Midbrain (tissue), 1 donor: Measurements from ENCODE around the gene ENO2.

Source experiments
- DNase-seq: peaks from one replicate; lab custom pipeline; 2025; lab: John Stamatoyannopoulos, UW

Gene ENO2

DNA sequence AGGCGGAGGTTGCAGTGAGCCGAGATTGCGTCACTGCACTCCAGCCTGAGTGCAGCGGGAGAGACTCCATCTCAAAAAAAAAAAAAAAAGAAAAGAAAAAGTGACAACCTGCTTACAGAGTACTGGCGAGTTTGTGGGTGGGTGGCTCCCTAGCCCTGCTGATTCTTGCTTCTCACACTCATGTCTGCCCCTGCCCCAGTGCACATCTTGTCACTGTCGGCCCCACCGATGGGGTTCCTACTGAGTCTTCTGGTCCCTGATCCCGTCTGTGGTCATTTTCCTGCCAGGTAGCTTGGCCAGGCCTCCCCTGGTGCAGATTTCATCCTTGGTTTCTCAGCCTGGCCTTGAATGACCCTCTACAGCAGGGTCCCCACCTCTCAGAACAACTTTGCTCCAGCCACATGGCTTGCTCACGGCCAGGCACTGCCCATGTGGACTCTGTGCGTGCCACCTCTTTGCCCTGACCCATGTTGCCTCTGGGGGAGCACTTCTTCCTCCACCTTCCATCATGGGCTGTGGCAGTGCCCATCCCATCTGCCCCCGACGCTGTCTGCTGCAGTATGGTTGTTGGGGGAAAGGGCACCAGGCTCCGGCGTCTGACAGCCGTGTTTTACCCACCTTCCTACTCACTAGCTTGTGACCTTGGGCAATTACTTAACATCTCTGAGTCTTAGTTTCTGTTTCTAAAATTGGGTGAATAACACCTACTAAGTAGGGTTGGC, 34.7 kb downstream of the ENO2 start:
- no peak for DNase-seq

DNA sequence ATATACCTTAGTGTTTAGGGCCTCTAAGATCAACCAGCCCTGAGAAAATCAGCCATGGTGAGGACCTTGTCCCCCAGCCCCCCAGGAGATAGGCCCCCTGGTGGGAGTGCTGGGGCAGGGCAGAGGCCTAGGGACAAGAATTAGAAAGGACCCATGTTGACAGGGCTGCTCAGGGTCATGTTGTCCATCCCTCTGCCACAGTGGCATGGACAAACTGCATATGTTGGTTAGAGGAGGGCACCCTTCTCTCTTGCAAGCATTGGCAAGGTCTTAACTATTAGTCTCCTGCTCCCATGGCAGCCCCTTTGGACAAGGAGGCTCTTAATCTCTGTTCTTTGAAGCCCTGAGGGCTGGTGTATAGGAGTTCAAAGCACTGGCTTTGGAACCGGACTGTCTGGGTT, 36.0 kb downstream of the ENO2 start:
- DNase-seq: no peak

DNA sequence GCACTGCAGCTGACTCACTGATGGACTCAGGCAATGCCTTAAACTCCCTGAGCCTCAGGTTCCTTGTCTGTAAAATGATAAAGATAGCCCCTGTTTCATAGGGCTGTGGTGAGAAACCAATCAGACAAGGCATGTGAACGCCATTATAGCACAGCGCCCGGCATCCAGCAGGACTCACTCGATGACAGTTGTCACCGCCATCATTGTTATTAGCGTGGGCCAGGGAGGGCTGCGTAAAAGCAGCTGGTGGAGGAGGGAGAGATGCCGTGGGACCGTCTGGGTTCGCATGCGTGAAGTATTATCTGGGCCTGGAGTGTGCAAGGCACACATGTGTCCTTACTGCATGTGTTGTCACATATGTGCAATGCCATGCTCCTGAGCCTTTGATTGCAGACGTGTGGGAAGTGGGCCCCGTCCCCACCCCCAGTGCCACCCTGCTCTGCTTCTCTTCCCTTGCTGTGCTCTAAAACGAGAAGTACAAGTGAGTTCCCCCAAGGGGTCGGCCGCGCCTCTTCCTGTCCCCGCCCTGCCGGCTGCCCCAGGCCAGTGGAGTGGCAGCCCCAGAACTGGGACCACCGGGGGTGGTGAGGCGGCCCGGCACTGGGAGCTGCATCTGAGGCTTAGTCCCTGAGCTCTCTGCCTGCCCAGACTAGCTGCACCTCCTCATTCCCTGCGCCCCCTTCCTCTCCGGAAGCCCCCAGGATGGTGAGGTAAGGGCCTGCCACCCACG, 36.6 kb downstream of the ENO2 start, which contains the start of gene PTPN6:
PTPN6 (plus strand) TSS at position 546 of the 730 bp plus-strand sequence; CDS start at position 703, 157 bp downstream.
- peak; percentile 30 for DNase-seq

DNA sequence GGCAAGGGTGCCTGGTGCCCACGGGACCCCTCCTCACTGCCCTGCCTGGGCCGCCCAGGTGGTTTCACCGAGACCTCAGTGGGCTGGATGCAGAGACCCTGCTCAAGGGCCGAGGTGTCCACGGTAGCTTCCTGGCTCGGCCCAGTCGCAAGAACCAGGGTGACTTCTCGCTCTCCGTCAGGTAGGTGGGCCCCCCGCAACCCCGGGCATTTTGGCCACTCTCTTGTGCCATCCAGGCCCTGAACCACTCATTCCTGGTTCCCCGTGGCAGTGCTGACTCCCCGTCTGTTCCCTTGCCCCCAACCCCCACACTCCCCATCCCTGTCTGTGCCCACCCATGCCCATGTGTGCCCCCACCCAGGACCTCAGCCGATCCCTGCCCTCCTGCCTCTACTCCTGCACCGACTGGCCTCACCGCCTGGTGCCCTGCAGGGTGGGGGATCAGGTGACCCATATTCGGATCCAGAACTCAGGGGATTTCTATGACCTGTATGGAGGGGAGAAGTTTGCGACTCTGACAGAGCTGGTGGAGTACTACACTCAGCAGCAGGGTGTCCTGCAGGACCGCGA, 37.3 kb downstream of the ENO2 start:
- DNase-seq: no peak

DNA sequence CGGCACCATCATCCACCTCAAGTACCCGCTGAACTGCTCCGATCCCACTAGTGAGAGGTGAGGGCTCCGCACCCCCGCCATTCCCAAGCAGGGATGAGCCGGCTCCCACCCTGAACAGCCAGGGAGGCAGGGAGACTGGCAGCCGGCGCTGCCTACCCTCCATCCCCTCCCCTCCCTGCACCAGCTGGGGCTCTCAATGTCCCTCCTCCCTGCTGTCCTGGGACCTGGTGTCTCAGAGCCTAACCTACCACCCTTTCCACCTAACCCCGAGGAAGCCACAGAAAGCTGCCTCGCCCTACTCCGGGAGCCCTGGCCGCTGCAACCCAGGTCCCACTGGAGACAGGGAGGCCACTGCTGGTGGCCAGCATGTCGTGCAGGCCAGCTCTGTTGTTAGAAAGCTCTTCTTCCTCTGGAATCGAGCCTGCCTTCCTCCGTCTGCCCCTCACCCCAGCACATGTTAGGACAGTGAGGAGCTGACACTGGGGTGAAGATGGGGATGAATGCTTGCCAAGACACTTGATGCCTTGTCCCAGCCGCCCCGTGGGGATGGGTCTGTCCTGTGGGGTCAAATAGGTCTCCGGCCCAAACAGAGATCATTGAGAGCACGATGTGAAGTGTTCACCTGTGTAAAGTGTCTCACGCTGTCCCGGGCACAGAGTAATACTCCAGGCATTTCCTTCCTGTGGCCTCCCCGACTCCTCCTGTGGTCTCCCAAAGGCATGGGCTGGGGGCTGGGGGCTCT, 37.9 kb downstream of the ENO2 start:
- no peak for DNase-seq

DNA sequence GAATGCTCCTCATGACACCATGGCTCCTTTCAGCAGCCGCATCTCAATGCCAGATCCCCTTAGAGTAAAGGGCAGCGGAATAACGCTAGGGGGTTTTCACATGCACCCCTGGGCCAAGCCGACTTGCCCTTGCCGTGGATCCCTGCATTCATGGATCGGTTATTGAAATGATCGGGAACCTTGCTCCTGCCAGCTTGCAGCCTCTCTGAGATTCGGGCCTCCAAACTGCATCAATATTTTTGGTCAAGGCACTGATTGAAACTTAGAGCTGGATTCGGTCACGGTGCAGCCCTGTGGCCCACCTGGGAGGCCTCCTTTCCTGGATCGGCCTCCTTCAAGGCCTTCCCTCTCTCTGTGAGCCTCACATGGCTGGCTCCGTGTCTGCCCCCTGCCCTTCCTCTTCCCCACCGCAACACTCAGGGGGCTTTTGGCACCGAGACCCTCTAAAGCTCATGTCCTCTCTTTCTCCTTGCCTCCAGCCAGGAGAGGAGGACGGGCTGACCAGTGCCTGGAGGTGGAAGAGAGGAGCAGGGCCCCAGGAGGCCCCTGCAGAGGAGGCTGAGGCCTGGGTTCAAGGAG, 38.6 kb downstream of the ENO2 start:
- no peak for DNase-seq

DNA sequence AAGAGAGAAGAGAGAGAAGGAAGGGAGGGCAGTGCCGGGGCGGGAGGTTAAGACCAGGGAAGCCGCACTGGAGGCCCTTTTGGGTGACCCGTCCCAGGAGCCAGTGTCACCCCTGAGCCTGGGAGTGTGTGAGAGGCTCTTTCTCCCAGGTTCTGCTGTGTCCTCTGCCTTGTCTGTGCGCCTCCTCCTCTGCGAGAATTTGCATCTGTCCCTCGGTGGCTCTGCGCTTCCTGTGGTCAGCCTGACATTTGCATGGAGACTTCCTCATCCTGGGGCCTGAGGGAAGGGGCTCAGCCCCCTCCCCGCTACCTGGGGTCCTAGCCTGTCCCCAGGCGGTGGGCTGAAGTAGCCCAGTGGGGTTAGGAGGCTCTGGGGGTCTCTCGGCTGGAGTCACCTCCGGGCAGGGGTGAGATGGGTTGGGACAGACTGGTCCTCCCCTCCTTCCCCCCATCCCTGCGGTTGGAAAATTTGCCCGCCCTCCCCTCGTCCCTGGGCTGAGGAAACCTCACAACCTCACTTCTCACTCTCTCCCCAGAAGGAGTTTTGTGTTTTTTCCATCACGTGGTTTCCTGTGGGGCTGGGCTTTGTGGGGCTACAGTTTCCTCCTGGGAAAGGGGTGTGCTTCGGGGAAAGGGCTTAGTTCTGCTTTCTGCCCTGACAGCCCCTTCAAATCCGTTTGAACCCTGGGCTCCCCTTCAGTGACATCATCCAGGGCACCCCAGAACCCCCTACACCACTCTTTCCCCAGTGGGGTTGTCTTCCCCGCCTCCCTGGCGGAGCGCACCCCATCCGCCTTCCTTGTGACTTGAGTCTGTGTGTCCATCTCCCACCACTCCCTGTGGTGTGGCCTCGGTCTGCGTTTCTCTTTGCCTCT, 39.3 kb downstream of the ENO2 start:
- peak; percentile 46 for DNase-seq

DNA sequence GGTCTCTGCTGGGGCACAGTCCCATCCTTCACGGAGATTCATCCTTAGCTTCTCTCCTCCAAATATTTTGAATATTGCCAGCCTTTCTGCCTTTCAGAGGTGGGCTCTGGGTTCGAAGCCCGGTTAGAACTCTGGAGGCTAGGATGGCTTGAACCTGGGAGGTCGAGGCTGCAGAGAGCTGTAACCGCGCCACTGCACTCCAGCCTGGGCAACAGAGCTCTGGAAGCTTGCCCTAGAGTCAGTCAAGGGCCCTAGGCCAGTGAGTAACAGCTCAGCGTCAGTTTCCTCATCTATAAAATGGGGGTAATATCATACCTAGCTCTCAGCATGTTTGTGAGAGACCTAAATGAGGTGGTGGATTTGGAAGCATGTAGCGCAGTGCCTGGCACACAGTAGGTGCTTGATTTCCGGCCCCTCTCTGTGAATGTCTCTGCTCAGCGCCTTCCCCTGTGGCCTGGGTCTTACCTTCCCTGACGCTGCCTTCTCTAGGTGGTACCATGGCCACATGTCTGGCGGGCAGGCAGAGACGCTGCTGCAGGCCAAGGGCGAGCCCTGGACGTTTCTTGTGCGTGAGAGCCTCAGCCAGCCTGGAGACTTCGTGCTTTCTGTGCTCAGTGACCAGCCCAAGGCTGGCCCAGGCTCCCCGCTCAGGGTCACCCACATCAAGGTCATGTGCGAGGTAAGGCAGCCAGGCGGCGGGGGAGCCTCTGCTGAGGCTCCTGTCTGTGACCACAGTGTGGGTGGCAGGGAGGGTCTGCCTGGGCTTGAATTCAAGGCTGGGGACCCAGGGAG, 40.1 kb downstream of the ENO2 start:
- no peak for DNase-seq

DNA sequence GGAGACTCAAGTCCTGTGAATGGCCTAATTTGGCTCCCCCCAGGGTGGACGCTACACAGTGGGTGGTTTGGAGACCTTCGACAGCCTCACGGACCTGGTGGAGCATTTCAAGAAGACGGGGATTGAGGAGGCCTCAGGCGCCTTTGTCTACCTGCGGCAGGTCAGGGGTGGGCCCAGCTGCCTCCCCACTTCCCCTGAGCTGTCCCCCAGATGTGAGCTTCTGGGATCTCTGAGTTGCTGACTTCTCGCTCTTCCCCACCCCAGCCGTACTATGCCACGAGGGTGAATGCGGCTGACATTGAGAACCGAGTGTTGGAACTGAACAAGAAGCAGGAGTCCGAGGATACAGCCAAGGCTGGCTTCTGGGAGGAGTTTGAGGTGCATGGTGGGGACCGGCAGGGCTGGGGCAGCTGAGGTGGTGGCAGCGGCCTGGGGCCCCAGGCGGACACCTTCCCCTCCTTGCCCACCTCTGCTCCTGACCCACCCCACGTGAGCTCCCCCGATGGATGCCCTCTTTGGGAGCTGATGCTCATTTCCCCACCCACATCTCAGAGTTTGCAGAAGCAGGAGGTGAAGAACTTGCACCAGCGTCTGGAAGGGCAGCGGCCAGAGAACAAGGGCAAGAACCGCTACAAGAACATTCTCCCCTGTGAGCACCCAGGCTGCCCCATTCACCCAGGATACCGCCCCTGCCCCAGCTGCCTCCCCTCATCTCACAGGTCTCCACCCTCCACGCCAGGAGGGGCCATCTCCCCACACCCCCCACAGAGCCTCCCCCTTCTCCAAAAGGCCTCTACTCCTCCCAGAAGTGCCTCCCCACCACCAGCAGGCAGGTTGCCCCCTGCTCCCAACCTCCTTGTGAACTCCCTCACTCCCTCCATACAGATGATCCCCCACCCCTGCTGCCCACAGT, 41.0 kb downstream of the ENO2 start:
- no peak for DNase-seq

DNA sequence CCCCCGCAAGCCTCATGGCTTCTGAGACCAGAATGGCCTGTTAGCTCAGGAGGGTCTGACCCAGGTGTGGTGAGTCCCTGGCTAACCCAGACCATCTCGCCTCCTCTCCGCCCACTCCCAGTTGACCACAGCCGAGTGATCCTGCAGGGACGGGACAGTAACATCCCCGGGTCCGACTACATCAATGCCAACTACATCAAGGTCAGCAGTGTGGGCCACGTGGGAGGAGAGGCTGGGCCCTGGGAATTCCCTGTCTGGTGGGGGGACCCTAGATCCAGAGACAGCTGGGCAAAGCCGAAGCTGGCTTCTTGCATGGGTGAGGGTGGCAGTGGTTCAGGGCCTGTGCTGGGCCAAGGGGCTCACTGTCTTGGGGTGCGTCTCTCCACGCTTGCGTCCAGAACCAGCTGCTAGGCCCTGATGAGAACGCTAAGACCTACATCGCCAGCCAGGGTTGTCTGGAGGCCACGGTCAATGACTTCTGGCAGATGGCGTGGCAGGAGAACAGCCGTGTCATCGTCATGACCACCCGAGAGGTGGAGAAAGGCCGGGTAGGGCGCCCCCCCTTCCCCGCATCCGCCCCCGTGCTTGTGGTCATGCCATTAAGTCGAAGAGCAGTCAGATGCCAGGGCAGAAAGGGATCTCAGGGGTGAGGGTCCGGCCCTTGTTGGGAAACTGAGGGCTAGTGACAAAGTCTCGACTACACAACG, 41.8 kb downstream of the ENO2 start:
- no peak for DNase-seq

DNA sequence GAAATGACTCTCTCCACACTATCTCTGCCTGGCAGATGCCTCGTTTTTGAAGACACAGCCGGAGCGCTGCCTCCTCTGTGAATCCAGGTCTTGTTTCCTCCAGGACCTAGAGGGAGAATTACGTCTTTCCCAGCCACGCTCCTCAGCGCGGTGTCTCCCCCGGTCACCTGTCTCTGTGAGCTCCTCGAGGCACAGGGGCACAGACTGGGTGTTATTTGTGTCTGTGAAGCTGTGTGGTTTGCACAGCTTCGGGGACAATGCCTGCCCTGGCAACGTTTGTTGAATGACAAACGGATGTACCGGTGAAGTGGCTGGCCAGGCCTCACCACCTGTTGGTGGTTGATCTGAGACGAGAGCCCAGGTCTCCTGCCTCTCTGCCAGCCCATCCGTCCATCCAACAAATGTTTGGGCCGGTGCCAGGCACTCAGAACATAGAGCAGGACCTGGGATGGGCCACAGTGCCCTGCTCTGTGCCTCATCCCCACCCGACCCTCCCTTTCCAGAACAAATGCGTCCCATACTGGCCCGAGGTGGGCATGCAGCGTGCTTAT, 42.8 kb downstream of the ENO2 start:
- DNase-seq: no peak

DNA sequence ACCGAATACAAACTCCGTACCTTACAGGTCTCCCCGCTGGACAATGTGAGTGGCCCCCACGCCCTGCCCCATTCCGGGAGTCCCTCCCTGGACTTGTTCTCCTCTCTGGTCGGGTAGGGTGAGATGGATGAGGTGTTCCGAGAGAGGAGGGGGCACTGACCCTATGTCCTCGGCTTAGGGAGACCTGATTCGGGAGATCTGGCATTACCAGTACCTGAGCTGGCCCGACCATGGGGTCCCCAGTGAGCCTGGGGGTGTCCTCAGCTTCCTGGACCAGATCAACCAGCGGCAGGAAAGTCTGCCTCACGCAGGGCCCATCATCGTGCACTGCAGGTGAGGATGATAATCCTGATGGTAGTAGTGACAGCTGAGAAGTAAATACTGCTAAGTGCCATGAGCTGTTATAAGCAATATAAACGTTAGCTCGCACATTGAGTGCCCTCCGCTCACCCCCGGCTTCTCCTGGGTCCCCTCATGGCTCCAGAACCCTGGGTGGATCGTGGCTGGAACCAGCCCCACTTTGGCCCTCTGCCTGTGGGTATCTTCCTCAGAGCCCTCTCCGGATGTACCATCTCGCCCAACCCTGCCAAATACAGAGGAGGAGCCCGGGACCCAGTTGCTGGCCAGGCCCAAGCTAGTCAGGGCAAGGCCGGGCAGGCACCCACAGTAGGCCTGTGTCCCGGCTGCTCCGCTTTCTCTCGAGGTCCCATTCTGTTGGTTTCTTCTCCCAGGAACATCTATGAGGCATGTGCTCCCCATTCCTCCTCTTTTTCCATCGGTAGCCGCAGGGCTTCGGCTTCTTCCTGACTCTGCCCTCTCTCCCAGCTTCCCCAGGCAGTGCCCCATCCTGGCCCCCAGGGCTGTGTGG, 43.6 kb downstream of the ENO2 start:
- no peak for DNase-seq

DNA sequence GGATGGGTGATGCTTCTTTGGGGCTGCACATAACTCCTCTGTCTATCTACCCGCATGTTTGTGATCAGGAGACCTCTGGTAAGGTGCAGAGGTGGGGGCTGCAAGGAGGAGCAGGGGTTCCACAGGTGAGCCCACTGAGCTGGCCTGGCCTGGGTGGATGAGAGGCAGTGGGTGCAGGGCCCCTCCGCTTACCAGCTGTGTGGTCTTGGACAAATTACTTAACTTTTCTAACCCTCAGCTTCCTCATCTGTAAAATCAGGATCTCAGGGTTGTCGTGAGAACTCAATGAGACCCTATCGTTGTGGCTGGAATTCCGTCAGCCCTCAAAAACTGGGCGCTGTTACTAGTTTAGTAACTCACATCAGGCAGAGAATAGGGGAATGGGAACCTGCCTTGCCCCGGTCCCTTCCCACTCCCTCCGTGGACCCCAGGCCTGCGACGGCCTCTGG, 44.3 kb downstream of the ENO2 start:
- no peak for DNase-seq

DNA sequence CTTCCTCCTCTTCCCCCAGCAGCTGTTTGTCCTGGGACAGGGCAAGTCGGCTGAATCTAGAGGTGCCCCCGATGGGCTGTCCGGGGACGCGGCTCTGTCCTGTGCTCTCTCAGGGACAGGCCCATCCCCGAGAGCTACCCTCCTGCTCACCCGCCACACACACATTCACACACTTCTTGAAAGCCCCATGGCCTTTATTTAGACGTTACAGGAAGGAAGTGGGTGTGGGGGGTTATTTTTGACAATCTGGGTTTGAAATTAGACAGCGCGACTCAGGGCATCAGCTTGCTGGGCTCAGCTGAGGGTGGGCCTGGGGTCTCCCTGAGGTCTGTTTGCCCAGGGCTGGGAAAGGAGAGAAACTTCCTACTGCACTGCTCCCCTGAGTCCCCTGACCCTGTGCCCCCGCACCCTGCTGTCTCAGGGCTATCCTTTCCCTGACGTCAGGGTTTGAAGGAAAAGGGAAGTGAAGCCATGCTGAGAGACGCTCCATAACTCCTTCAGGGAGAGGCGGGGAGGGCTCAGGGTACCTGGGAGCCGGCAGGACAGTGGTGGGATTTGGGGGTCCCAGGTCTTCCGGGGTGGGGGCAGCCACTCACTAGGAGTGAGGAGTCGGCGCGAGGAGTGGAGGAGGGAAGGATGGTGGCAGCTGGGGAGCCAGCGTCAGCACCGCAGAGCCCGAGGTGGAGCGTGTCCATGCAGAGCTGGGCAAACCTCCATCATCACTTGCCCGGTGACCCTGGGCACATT, 44.9 kb downstream of the ENO2 start:
- DNase-seq: peak; percentile 34

DNA sequence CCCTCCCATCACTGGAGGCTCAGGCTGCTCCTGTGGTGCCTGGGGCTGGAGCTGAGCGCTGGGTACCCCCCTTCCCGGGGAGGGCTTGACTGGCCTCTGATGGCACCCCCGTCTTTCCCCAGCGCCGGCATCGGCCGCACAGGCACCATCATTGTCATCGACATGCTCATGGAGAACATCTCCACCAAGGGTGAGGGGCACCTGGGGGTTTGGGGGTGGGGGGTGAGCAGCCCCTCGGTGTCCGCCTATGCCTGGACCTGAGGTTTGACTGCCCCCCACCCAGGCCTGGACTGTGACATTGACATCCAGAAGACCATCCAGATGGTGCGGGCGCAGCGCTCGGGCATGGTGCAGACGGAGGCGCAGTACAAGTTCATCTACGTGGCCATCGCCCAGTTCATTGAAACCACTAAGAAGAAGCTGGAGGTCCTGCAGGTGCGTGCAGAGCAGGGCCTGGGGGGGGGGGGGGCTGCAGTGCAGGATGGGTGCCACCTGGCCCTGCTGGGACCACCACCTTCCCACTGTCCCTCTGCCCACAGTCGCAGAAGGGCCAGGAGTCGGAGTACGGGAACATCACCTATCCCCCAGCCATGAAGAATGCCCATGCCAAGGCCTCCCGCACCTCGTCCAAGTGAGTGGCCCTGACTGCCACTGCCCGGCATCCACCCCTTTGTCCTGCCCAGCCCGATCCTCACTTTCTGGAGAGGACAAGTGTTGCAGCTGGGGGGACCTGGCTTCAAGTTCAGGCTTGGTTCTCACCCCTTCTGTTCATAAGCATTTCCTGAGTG, 45.6 kb downstream of the ENO2 start:
- no peak for DNase-seq
